ENCODE data around the gene CDH23.

Gene CDH23

DNA sequence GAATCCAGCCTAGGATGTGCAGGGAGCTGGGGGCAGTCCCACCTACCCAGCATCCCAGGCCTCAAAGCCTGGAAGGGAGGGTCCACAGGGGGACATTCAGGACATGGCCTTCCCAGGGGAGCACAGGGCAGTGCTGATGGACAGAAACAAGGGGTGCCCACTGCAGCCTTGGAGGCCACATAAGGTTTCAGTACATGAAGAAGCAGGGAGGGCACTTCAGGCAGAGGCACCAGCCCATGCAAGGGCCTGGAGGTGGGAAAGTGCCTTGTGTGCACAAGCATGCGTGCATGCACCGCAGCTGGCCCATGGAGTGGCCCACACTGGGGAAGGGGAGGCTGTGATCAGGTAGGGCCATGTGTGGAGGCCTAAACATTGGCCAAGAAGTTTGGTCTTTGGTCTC is 313.8 kb downstream of the CDH23 start:
- TF ChIP-seq, protein P1, sequence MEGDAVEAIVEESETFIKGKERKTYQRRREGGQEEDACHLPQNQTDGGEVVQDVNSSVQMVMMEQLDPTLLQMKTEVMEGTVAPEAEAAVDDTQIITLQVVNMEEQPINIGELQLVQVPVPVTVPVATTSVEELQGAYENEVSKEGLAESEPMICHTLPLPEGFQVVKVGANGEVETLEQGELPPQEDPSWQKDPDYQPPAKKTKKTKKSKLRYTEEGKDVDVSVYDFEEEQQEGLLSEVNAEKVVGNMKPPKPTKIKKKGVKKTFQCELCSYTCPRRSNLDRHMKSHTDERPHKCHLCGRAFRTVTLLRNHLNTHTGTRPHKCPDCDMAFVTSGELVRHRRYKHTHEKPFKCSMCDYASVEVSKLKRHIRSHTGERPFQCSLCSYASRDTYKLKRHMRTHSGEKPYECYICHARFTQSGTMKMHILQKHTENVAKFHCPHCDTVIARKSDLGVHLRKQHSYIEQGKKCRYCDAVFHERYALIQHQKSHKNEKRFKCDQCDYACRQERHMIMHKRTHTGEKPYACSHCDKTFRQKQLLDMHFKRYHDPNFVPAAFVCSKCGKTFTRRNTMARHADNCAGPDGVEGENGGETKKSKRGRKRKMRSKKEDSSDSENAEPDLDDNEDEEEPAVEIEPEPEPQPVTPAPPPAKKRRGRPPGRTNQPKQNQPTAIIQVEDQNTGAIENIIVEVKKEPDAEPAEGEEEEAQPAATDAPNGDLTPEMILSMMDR (IDR thresholded peaks at IDR 0.05) = no peak

DNA sequence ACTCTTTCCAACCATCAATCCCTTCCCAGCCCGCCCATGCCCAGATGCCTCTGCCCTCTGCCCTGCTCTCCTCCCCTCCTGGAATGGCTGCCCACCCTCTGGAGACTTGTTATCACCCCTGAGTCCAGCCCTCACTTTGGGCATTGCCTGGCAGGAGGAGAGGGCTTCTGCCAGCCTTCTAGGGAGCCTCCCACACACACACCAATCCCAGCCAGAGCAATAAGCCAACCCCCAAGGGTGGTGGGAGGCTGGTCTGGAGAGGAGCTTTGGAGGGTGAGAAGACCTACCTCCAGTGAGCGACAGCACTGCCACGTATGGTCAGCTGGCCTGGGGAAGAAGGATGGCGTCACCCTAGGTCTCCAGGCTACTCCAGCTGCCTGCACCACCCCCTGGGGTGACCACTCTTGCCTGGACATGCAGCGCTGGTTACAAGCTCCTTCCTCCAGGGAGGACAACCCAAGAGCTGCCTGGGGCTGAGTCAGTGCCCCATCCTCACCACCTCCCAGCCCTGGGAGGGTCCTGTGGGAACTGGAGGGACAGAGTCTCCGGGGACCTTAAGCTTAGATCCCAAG is 314.4 kb downstream of the CDH23 start:
- TF ChIP-seq, protein P1 (IDR thresholded peaks at IDR 0.05) = no peak

DNA sequence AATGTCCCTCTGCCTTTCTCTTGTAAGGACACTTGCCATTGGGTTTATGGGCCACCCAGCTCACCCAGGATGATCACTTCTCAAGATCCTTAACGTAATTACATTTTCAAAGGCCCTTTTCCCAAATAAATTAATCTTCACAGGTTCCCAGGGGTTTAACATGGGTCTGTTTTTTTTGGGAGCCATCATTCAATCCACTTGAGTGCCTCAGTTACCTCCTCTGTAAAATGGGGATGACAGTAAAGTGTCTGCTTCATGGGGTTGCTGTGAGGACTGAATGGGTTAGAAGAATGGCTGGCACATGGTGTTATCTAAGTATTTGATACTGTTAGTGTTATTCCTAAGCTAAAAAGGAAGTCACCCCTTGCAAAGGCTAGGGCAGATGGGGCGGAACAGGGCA is 315.4 kb downstream of the CDH23 start:
- TF ChIP-seq, protein P1 (IDR thresholded peaks at IDR 0.05) = no peak

DNA sequence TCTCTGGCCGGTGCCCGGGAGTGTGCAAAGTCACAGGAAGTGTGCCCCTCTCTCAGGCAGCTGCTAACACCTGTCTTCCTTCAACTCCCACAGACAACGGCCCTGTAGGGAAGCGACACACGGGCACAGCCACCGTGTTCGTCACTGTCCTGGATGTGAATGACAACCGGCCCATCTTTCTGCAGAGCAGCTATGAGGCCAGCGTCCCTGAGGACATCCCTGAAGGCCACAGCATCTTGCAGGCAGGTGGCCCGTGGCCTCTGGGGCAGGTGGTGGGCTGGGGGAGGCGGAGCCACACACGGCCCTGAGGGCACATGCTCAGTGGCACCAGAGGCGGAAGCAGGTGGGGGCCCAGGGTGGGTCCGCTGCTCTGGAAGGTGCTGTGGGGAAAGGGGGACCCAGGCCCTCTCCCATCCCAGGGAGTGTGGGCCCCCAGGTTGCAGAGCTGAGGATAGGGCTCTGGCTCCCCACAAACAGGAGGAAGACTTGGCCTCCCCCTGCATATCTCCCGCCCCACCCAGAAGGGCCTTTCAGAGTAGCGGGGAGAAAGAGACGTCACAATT is 315.9 kb downstream of the CDH23 start:
- TF ChIP-seq, protein P1 (IDR thresholded peaks at IDR 0.05) = no peak

DNA sequence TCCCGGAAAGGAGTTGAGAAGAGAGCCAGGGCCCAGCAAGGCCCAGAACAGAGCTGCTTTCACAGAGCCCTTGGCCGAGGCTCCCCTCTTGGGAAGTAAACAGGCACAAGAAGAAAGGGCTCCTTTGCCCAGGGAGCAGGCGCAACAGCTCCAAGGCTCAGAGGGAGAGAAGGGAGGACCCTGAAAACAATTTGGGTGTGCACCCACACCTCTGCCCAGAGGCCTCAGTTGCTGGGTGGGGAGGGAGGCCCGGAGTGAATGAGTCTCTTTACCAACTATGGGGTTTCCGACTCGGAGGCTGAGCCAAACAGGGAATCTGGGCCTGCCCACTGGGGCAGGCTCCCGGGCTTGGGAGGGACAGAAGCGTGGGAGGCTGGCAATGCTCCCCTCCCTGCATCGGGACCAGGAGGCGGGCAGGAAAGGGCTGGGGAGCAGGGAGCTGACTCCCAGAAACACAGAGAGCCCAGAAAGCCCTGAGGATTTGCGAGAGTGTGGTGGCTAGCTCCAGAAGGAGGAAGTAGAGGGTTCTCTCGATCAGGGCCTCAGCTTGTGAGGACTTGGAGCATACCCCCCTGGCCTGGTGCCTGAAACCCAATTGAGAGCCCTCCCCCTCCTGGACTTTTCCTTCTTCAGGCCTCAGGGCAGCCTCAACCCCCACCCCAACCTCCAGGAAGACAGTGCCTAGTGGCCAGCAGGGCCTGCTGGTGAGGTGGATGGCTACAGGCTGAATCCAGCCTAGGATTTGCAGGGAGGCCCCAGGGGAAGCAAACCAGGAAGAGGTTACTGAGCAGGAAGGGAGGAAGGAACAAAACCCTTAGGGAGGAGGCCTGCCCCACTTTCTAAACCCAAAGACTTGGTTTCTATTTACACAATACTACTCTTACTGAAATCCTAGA is 316.7 kb downstream of the CDH23 start:
- TF ChIP-seq, protein P1 (IDR thresholded peaks at IDR 0.05) = no peak

DNA sequence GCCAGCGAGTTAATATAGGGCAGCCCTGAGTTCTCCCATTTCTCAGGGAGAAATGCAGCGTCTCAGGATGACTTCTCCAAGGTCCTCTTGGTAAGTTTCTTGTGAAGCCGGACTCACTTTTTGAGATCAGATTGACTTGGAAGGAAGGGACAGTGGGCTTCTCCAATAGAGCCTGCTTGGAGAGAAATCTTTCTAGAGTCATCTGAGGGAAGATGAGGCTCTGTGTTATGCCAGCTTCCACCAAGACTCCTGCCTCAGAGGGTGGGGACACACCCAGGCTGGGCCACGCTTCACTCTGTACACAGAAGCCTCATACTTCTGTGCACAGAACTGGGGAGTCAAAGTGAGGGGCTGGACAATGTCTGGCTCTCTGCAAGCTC is 317.3 kb downstream of the CDH23 start:
- TF ChIP-seq, protein P1 (IDR thresholded peaks at IDR 0.05) = no peak

DNA sequence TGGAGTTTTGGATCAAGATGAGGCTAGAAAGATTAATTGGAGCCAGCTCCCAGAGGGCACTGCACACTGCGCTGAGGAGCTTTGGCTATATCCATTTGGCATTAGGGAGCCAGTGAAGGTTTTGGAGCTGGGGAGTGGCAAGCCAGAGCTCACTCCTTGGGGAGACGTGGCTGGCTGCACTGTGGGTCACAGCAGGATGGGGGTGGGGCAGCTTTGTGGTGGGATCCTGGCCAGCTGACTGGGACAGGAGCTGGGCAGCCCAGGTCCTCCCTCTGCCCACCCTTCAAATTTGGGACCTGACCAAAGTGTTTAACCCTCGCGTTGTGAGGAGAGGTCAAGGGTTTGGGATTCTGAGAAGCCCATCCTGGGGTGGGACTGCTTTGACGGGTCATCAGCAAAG is 317.9 kb downstream of the CDH23 start:
- TF ChIP-seq, protein P1 (IDR thresholded peaks at IDR 0.05) = no peak

Data from LNCAP (cell line).